ENCODE results near the gene PRAMEF14. TPM values are rescaled to one million over a fixed set of nuclear protein-coding genes. Genes with fewer than 3 reads are reported as not detected.

The PRAMEF14 gene
- total RNA-seq = not detected in 2 replicates

GRCh38 chr1:13347034-13347433 lies at the start of gene PRAMEF14:
PRAMEF14 (minus strand) TSS chr1:13347134; CDS start chr1:13345314, 1,820 bp downstream.

DNA sequence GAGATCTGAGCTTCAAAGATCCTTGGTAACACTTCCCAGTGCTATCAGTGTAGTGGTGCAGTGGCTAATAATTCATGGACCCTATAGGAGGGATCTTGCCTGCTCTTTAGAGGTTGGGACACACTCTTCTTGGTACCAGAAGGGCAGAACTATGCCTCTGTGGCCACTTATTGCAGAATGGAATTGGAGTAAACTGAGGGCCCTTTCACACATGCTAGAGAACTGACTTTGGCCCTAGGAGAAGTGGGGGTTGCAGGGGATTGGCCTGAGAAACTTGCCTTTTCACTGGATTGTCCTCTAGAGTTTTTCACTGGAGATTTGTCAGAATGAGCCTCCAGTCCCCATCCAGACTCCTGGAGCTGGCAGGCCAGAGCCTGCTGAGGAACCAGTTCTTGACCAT lies 42.4 kb upstream of the PRAMEF14 start, which contains the start of gene PRAMEF17:
Gene PRAMEF17, plus strand, starts transcription at position 301 of the 400 bp plus-strand sequence. Its CDS starts 26 bp downstream, at position 327.

GRCh38 chr1:13315281-13315680 lies 31.7 kb downstream of the PRAMEF14 start, which contains the start of gene PRAMEF15:
PRAMEF15 (plus strand) TSS chr1:13315581; CDS start chr1:13318408, 2,827 bp downstream.

GRCh38 chr1:13303239-13303638 lies 43.7 kb downstream of the PRAMEF14 start, which contains the start of gene PRAMEF33:
PRAMEF33 (plus strand) TSS chr1:13303539; CDS start chr1:13305955, 2,416 bp downstream.

Other genes with a start within 250 kb of the PRAMEF14 start
- gene HNRNPCL2, start 230.3 kb downstream of the PRAMEF14 start, total RNA-seq = not detected in 2 replicates
- gene PRAMEF26, start 191.1 kb downstream of the PRAMEF14 start, total RNA-seq = not detected in 2 replicates
- not detected in 2 replicates for gene HNRNPCL4, start 181.5 kb downstream of the PRAMEF14 start, total RNA-seq
- gene PRAMEF9, start 175.3 kb downstream of the PRAMEF14 start, total RNA-seq = not detected in 2 replicates
- not detected in 2 replicates for gene PRAMEF13, start 145.7 kb downstream of the PRAMEF14 start, total RNA-seq
- gene PRAMEF18, start 121.0 kb downstream of the PRAMEF14 start, total RNA-seq = not detected in 2 replicates
- gene PRAMEF5, start 92.9 kb downstream of the PRAMEF14 start, total RNA-seq = not detected in 2 replicates
- not detected in 2 replicates for gene PRAMEF8, start 62.0 kb downstream of the PRAMEF14 start, total RNA-seq
- not detected in 2 replicates for gene PRAMEF33, start 43.6 kb downstream of the PRAMEF14 start, total RNA-seq
- not detected in 2 replicates for gene PRAMEF15, start 31.6 kb downstream of the PRAMEF14 start, total RNA-seq
- not detected in 2 replicates for gene PRAMEF19, start 24.8 kb upstream of the PRAMEF14 start, total RNA-seq
- not detected in 2 replicates for gene PRAMEF17, start 42.5 kb upstream of the PRAMEF14 start, total RNA-seq
- not detected in 2 replicates for gene PRAMEF20, start 63.3 kb upstream of the PRAMEF14 start, total RNA-seq
- gene LRRC38, start 166.9 kb upstream of the PRAMEF14 start, total RNA-seq = 0.40 and 0.54 TPM in 2 replicates
- gene PDPN, start 236.7 kb upstream of the PRAMEF14 start, total RNA-seq = 24.5 and 32.4 TPM in 2 replicates